A549 (cell line): ENCODE results near the gene CFAP46. TPM values are rescaled to one million over a fixed set of nuclear protein-coding genes. Genes with fewer than 3 reads are reported as not detected.

ENCODE experiments used
- ATAC-seq, 2 experiments: fragments of 200-7000 bp in 1 of 2; fragments of >200 bp in 1 of 2; cut with Nextera tagmentation in 1 of 2; cut with Tn5 transposase in 1 of 2; 3 replicates each; pipeline versions ENCODE4 v1.8.0 to v1.9.1; 2018 to 2020; ENCODE audit warnings: mild to moderate bottlenecking in 1 of 2, moderate library complexity in 1 of 2
- CTCF ChIA-PET: fragments of 300-600 bp; sonication (Branson Sonifier 250); formaldehyde crosslinking; extraction: SDS; loops from one replicate; lab custom pipeline; 2021; ENCODE audit warnings: antibody characterized with exemption, inconsistent platforms; lab: Yijun Ruan, JAX
- POLR2A ChIA-PET: fragments of 350-600 bp; formaldehyde crosslinking; extraction: SDS; loops from one replicate; lab custom pipeline; 2021; ENCODE audit warnings: antibody characterized with exemption, inconsistent platforms; lab: Yijun Ruan, JAX
- DNase-seq, 2 experiments: peaks; one replicate each; pipeline versions ENCODE4 v3.0.0 to v3.0.0-alpha.2; 2011 to 2016; ENCODE audit warnings: low read depth in 1 of 2, low spot score in 1 of 2
- FAIRE-seq: peaks from 2 replicates; lab custom pipeline; 2011; peaks lifted over from hg19 to GRCh38; lab: Jason Lieb, UNC
- H3K27ac ChIP-seq, 2 experiments: fragments of >200 bp; sonication (Bioruptor Twin); formaldehyde crosslinking; 3 replicates each; pipeline ENCODE4 v1.5.1; 2016 to 2017
- H3K4me1 ChIP-seq: fragments of >200 bp; sonication (Bioruptor Twin); formaldehyde crosslinking; 3 replicates; pipeline ENCODE4 v1.6.1; 2016
- H3K4me2 ChIP-seq: fragments of >200 bp; sonication (Bioruptor Twin); formaldehyde crosslinking; 3 replicates; pipeline ENCODE4 v1.6.1; 2016
- H3K4me3 ChIP-seq: fragments of >200 bp; sonication (Bioruptor Twin); formaldehyde crosslinking; 3 replicates; pipeline ENCODE4 v1.5.1; 2016
- H3K9me3 ChIP-seq: fragments of >200 bp; sonication (Bioruptor Twin); formaldehyde crosslinking; 3 replicates; pipeline ENCODE4 v1.6.1; 2016
- ATOH8 ChIP-seq: fragments of 250-450 bp; sonication (Bioruptor Pico); IDR thresholded peaks from 2 replicates; pipeline ENCODE4 v1.5.0; 2020; ENCODE audit warnings: low read depth, mild to moderate bottlenecking, moderate library complexity
- BCL3 ChIP-seq: fragments of >200 bp; sonication (Bioruptor Twin); formaldehyde crosslinking; IDR thresholded peaks from 3 replicates; pipeline ENCODE4 v1.6.1; 2016
- CBX8 ChIP-seq: fragments of 200-600 bp; sonication (generic); IDR thresholded peaks from 2 replicates; pipeline ENCODE4 v1.6.1; 2016
- CEBPB ChIP-seq, 2 experiments: fragments of >200 bp in 1 of 2; sonication (Bioruptor Twin) in 1 of 2; formaldehyde crosslinking in 1 of 2; IDR thresholded peaks; 2 replicates each; pipeline ENCODE4 v1.6.1; 2012 to 2016
- CHD2 ChIP-seq: fragments of 150-350 bp; IDR thresholded peaks from 2 replicates; pipeline ENCODE4 v1.6.1; 2014; ENCODE audit warnings: low read length; ENCODE audit not compliant: partially characterized antibody
- CHD4 ChIP-seq: fragments of 200-600 bp; sonication (generic); IDR thresholded peaks from 2 replicates; pipeline ENCODE4 v1.6.1; 2016; ENCODE audit warnings: antibody characterized with exemption, mild to moderate bottlenecking, borderline replicate concordance
- ESRRA ChIP-seq: fragments of 150-350 bp; IDR thresholded peaks from 2 replicates; pipeline ENCODE4 v1.6.1; 2014; ENCODE audit warnings: mild to moderate bottlenecking, low read length, borderline replicate concordance
- FOSB ChIP-seq: fragments of 250-450 bp; sonication (Bioruptor Pico); IDR thresholded peaks from 2 replicates; pipeline ENCODE4 v1.5.0; 2020; ENCODE audit warnings: mild to moderate bottlenecking, moderate library complexity
- FOSL2 ChIP-seq, 2 experiments: fragments of 450-650 bp in 1 of 2; fragments of >200 bp in 1 of 2; sonication (Bioruptor Twin) in 1 of 2; formaldehyde crosslinking; IDR thresholded peaks; 2 replicates each; pipeline versions ENCODE4 v1.5.0 to v1.6.1; 2016 to 2020; ENCODE audit warnings: mild to moderate bottlenecking in 1 of 2, moderate library complexity in 1 of 2
- GATA3 ChIP-seq: IDR thresholded peaks from 2 replicates; pipeline ENCODE4 v1.6.1; 2012; ENCODE audit warnings: borderline replicate concordance
- HES2 ChIP-seq: fragments of >200 bp; sonication (Bioruptor Twin); formaldehyde crosslinking; IDR thresholded peaks from 2 replicates; pipeline ENCODE4 v1.6.1; 2016
- HEYL ChIP-seq: fragments of 250-450 bp; sonication (Bioruptor Pico); IDR thresholded peaks from 2 replicates; pipeline ENCODE4 v1.8.0; 2021; ENCODE audit warnings: mild to moderate bottlenecking, moderate library complexity
- HOXA7 ChIP-seq: fragments of 250-450 bp; sonication (Bioruptor Pico); IDR thresholded peaks from 2 replicates; pipeline ENCODE4 v1.5.0; 2020; ENCODE audit warnings: mild to moderate bottlenecking, moderate library complexity
- HOXB13 ChIP-seq: fragments of 250-450 bp; sonication (Bioruptor Pico); IDR thresholded peaks from 2 replicates; pipeline ENCODE4 v1.5.0; 2020; ENCODE audit warnings: low read depth, mild to moderate bottlenecking, moderate library complexity
- HOXB5 ChIP-seq: fragments of 250-450 bp; sonication (Bioruptor Pico); IDR thresholded peaks from 2 replicates; pipeline ENCODE4 v1.5.0; 2020; ENCODE audit warnings: mild to moderate bottlenecking, moderate library complexity
- JUNB ChIP-seq: fragments of >200 bp; sonication (Bioruptor Twin); formaldehyde crosslinking; IDR thresholded peaks from 2 replicates; pipeline ENCODE4 v1.6.1; 2016
- KDM1A ChIP-seq: fragments of 200-600 bp; sonication (generic); IDR thresholded peaks from 2 replicates; pipeline ENCODE4 v1.6.1; 2016; ENCODE audit warnings: low read depth, mild to moderate bottlenecking
- MAFK ChIP-seq: fragments of 450-650 bp; IDR thresholded peaks from 2 replicates; pipeline ENCODE4 v1.6.1; 2014; ENCODE audit not compliant: partially characterized antibody
- MAZ ChIP-seq: fragments of 150-350 bp; IDR thresholded peaks from 2 replicates; pipeline ENCODE4 v1.6.1; 2014; ENCODE audit warnings: antibody characterized with exemption, low read depth, low read length, borderline replicate concordance
- NFE2L2 ChIP-seq: fragments of 150-350 bp; conservative IDR thresholded peaks from 2 replicates; pipeline ENCODE4 v1.6.1; 2014; ENCODE audit warnings: low read length
- NPAS2 ChIP-seq: fragments of 250-450 bp; sonication (Bioruptor Pico); IDR thresholded peaks from 2 replicates; pipeline ENCODE4 v1.8.0; 2022; ENCODE audit warnings: mild to moderate bottlenecking, moderate library complexity, borderline replicate concordance
- NR3C1 ChIP-seq: fragments of >200 bp; sonication (Bioruptor Twin); formaldehyde crosslinking; IDR thresholded peaks from 3 replicates; pipeline ENCODE4 v1.6.1; 2017
- POLR2AphosphoS2 ChIP-seq: conservative IDR thresholded peaks from 2 replicates; pipeline ENCODE4 v1.6.1; 2012; ENCODE audit warnings: low read length, improper control_type of control experiment, inconsistent platforms
- RAD21 ChIP-seq, 2 experiments: fragments of >200 bp in 1 of 2; sonication (Bioruptor Twin) in 1 of 2; formaldehyde crosslinking in 1 of 2; IDR thresholded peaks in 1 of 2; conservative IDR thresholded peaks in 1 of 2; 2 replicates in 1 of 2; 3 replicates in 1 of 2; pipeline ENCODE4 v1.6.1; 2012 to 2018; ENCODE audit warnings: inconsistent platforms in 1 of 2
- RCOR1 ChIP-seq: fragments of 150-350 bp; IDR thresholded peaks from 2 replicates; pipeline ENCODE4 v1.6.1; 2014; ENCODE audit warnings: antibody characterized with exemption, low read length, low read depth
- SMC3 ChIP-seq: fragments of >200 bp; sonication (Bioruptor Twin); formaldehyde crosslinking; IDR thresholded peaks from 3 replicates; pipeline ENCODE4 v1.6.1; 2018; ENCODE audit warnings: inconsistent platforms
- SREBF2 ChIP-seq: fragments of 450-650 bp; IDR thresholded peaks from 2 replicates; pipeline ENCODE4 v1.6.1; 2014; ENCODE audit warnings: mild to moderate bottlenecking, moderate library complexity
- TFCP2L1 ChIP-seq: fragments of 250-450 bp; sonication (Bioruptor Pico); IDR thresholded peaks from 2 replicates; pipeline ENCODE4 v1.5.0; 2021; ENCODE audit warnings: mild to moderate bottlenecking
- TP53 ChIP-seq: fragments of 250-450 bp; sonication (Bioruptor Pico); IDR thresholded peaks from 2 replicates; pipeline ENCODE4 v1.5.0; 2021; ENCODE audit warnings: mild to moderate bottlenecking, moderate library complexity
- USF2 ChIP-seq: fragments of 450-650 bp; IDR thresholded peaks from 2 replicates; pipeline ENCODE4 v1.6.1; 2014; ENCODE audit warnings: antibody characterized with exemption
- ZFP36 ChIP-seq: fragments of 450-650 bp; IDR thresholded peaks from 2 replicates; pipeline ENCODE4 v1.6.1; 2014; ENCODE audit warnings: borderline replicate concordance; ENCODE audit not compliant: partially characterized antibody
- WGBS: methylation state at CpG from one replicate; pipeline ENCODE4 v1.1.6; 2017; ENCODE audit errors: missing lambda C conversion rate; 5-methylcytosine and 5-hydroxymethylcytosine counted together
- polyA plus RNA-seq, 4 experiments: library from polyadenylated mRNA; depleted of rRNA in 3 of 4; stranded (reverse); fragments of >200 nt; fragmentation: RNase III in 1 of 4; extraction: RNeasy Plus Mini Kit Qiagen cat#74134 plus additional on column Dnase treatment in 1 of 4; gene quantifications; 2 replicates in 3 of 4; 3 replicates in 1 of 4; pipeline ENCODE4 v1.2.3, GENCODE V29; 2011 to 2017

CFAP46 gene
- polyA plus RNA-seq, 2 of the 4 experiments (the other 2 are of a cell fraction) = 0.88 to 1.8 TPM

- WGBS = 46% methylated on average over 27 of the region's 30 CpGs
- Histone ChIP-seq H3K4me1 (no peaks in the 10 kb centered on the region), H3K4me2 (no peak overlapping the region), H3K4me3 (no peak overlapping the region), H3K27ac (no peak overlapping the region), H3K9me3 (no peaks in the 10 kb centered on the region)
- DNase-seq = no peak
- no peak for ATAC-seq
- ChIA-PET POLR2A (no interaction called here), CTCF (interaction anchor here (0.7 to 1.3 kb wide), 4 partner anchors 11 to 209 kb away, joined by 3 to 5 read pairs (median 3); no protein-coding TSS in a partner anchor)
- FAIRE-seq = no peak
- TF ChIP-seq ZFP36 = no peak
- no peak for TF ChIP-seq TP53 (CRISPR knock-in tag)
- TF ChIP-seq ATOH8 (CRISPR knock-in tag) = no peak
- no peak for TF ChIP-seq POLR2AphosphoS2
- no peak for TF ChIP-seq HEYL (CRISPR knock-in tag)
- no peak for TF ChIP-seq GATA3
- no peak for TF ChIP-seq JUNB
- no peak for TF ChIP-seq NR3C1
- TF ChIP-seq MAZ = no peak
- no peak for TF ChIP-seq HOXB13 (CRISPR knock-in tag)
- no peak for TF ChIP-seq CEBPB (IDR thresholded peaks at IDR 0.05)
- TF ChIP-seq USF2 = no peak
- no peak for TF ChIP-seq ESRRA
- TF ChIP-seq NPAS2 (CRISPR knock-in tag) = no peak
- TF ChIP-seq CBX8 = no peak
- no peak for TF ChIP-seq HOXA7 (CRISPR knock-in tag)
- TF ChIP-seq NFE2L2 = no peak
- TF ChIP-seq FOSB = no peak
These were observed 27.0 kb downstream of the CFAP46 start for GRCh38 chr10:132915411-132915810.

- FAIRE-seq (no peak), ATAC-seq (no peak), DNase-seq (no peak)
- Histone ChIP-seq H3K4me2 (no peak overlapping the region), H3K9me3 (no peaks in the 10 kb centered on the region), H3K4me1 (no peaks in the 10 kb centered on the region), H3K27ac (no peak overlapping the region), H3K4me3 (no peak overlapping the region)
- WGBS = 78% methylated on average over 11 of the region's 17 CpGs
- POLR2A ChIA-PET = no interaction called here
- CTCF ChIA-PET = interaction anchor here (0.7 to 1.3 kb wide), 3 partner anchors 10 to 209 kb away, joined by 3 to 5 read pairs (median 3); no protein-coding TSS in a partner anchor
- TF ChIP-seq RAD21 (conservative IDR thresholded peaks at IDR 0.05 in 1 of 2, IDR thresholded peaks at IDR 0.05 in 1 of 2) (no peak), FOSL2 (IDR thresholded peaks at IDR 0.05) (no peak), FOSL2 (CRISPR knock-in tag; IDR thresholded peaks at IDR 0.05) (no peak), JUNB (no peak), MAFK (no peak), FOSB (no peak), CBX8 (no peak), SMC3 (no peak), ZFP36 (no peak), BCL3 (no peak), CHD2 (no peak), HES2 (no peak), HOXB5 (CRISPR knock-in tag) (no peak), RCOR1 (no peak), SREBF2 (no peak), NR3C1 (no peak), TFCP2L1 (CRISPR knock-in tag) (no peak), CHD4 (no peak), KDM1A (no peak)
These were observed 27.6 kb downstream of the CFAP46 start for GRCh38 chr10:132914732-132915131.
